Endothelial cell (in vitro differentiated cells): ENCODE measurements around the gene SSMEM1. TPM values are rescaled to one million over a fixed set of nuclear protein-coding genes. Genes with fewer than 3 reads are reported as not detected.
"Not testable (repeated sequence)": the region's sequence is repeated elsewhere in the genome, so short reads cannot be mapped to it uniquely, and the experiment has no call there.

Experiments used
- DNase-seq: peaks from one replicate; pipeline ENCODE4 v3.0.0; 2021; ENCODE audit warnings: low spot score
- H3K27ac Mint-ChIP-seq: one replicate; pipeline ENCODE4 v1.8.0; 2021; ENCODE audit warnings: mixed read lengths, inconsistent platforms; ENCODE audit not compliant: unreplicated experiment
- H3K27me3 Mint-ChIP-seq: one replicate; pipeline ENCODE4 v1.8.0; 2021; ENCODE audit warnings: mild to moderate bottlenecking, moderate library complexity, mixed read lengths, inconsistent platforms; ENCODE audit not compliant: unreplicated experiment
- H3K36me3 Mint-ChIP-seq: one replicate; pipeline ENCODE4 v1.8.0; 2021; ENCODE audit warnings: mild to moderate bottlenecking, low read depth, mixed read lengths, inconsistent platforms; ENCODE audit not compliant: unreplicated experiment
- H3K4me1 Mint-ChIP-seq: one replicate; pipeline ENCODE4 v1.8.0; 2021; ENCODE audit warnings: mild to moderate bottlenecking, mixed read lengths, inconsistent platforms; ENCODE audit not compliant: unreplicated experiment
- H3K4me3 Mint-ChIP-seq: one replicate; pipeline ENCODE4 v1.8.0; 2021; ENCODE audit warnings: mild to moderate bottlenecking, mixed read lengths, inconsistent platforms; ENCODE audit not compliant: unreplicated experiment
- H3K9me3 Mint-ChIP-seq: one replicate; pipeline ENCODE4 v1.8.0; 2021; ENCODE audit warnings: mixed read lengths, inconsistent platforms; ENCODE audit not compliant: unreplicated experiment
- CTCF ChIP-seq: fragments of 200-600 bp; sonication (generic); IDR thresholded peaks from one replicate; pipeline ENCODE4 v1.5.0; 2021; ENCODE audit warnings: antibody characterized with exemption; ENCODE audit not compliant: unreplicated experiment
- total RNA-seq: library from RNA; stranded (reverse); fragmentation: NEBNext Ultra II Directional; extraction: Animal tissue kit (Norgen Biotek cat#: 25700); gene quantifications from one replicate; pipeline ENCODE4 v1.2.1, GENCODE V29; 2021; ENCODE audit not compliant: unreplicated experiment

Gene SSMEM1
- total RNA-seq, 1 donor from 2014 or later, result not detected

- H3K9me3 Mint-ChIP-seq, result peaks cover 4% of the 10 kb centered on the region
- no peak overlapping the region for H3K27ac Mint-ChIP-seq
- no peak for TF ChIP-seq CTCF
- H3K27me3 Mint-ChIP-seq, result peaks cover 3% of the 10 kb centered on the region
- peaks cover 7% of the 10 kb centered on the region for H3K36me3 Mint-ChIP-seq
- H3K4me1 Mint-ChIP-seq, result peaks cover 7% of the 10 kb centered on the region
- DNase-seq, result no peak
- H3K4me3 Mint-ChIP-seq, result no peak overlapping the region
Observed at GRCh38 chr7:130226333-130226732, 18.7 kb downstream of the SSMEM1 start.

- DNase-seq, result no peak
- Mint-ChIP-seq H3K4me3 (no peak overlapping the region), H3K27ac (no peak overlapping the region), H3K9me3 (peaks cover 4% of the 10 kb centered on the region), H3K36me3 (peaks cover 13% of the 10 kb centered on the region), H3K27me3 (peaks cover 3% of the 10 kb centered on the region), H3K4me1 (peaks cover 7% of the 10 kb centered on the region)
- no peak for TF ChIP-seq CTCF
Observed at GRCh38 chr7:130227883-130228575, 20.4 kb downstream of the SSMEM1 start.

GRCh38 chr7:130228840-130229502, 21.3 kb downstream of the SSMEM1 start:
- Mint-ChIP-seq H3K27me3 (peaks cover 3% of the 10 kb centered on the region), H3K27ac (no peak overlapping the region), H3K4me3 (no peak overlapping the region), H3K9me3 (peaks cover 4% of the 10 kb centered on the region), H3K4me1 (peaks cover 7% of the 10 kb centered on the region), H3K36me3 (peaks cover 13% of the 10 kb centered on the region)
- no peak for TF ChIP-seq CTCF
- no peak for DNase-seq

- not testable (repeated sequence) for H3K4me1 Mint-ChIP-seq, H3K4me3 Mint-ChIP-seq, H3K9me3 Mint-ChIP-seq, DNase-seq, H3K27ac Mint-ChIP-seq, H3K27me3 Mint-ChIP-seq
- peaks cover 13% of the 10 kb centered on the region for H3K36me3 Mint-ChIP-seq
Observed at GRCh38 chr7:130229981-130230380, 22.3 kb downstream of the SSMEM1 start.

GRCh38 chr7:130231792-130232191, 24.1 kb downstream of the SSMEM1 start:
- no peak for TF ChIP-seq CTCF
- peaks cover 6% of the 10 kb centered on the region for H3K27me3 Mint-ChIP-seq
- peaks cover 4% of the 10 kb centered on the region for H3K9me3 Mint-ChIP-seq
- no peak overlapping the region for H3K4me3 Mint-ChIP-seq
- peaks cover 7% of the 10 kb centered on the region for H3K4me1 Mint-ChIP-seq
- no peak overlapping the region for H3K27ac Mint-ChIP-seq
- DNase-seq, result no peak
- peaks cover 13% of the 10 kb centered on the region for H3K36me3 Mint-ChIP-seq
